Duodenal mucosa (tissue), 2 donors: ENCODE measurements around the gene WDPCP.
"Not testable (repeated sequence)": the region's sequence is repeated elsewhere in the genome, so short reads cannot be mapped to it uniquely, and the experiment has no call there.

ENCODE experiments used
- H3K27ac ChIP-seq: one replicate; pipeline ENCODE4 v1.7.0; 2013; ENCODE audit warnings: low read depth, low read length
- H3K27me3 ChIP-seq, 2 donors: one replicate each; pipeline ENCODE4 v1.7.0; 2013; ENCODE audit warnings: low read length in 2 of 2, control low read depth in 1 of 2; ENCODE audit not compliant: insufficient read depth in 2 of 2, control insufficient read depth in 1 of 2
- H3K36me3 ChIP-seq, 2 donors: one replicate each; pipeline ENCODE4 v1.7.0; 2013; ENCODE audit warnings: low read length in 2 of 2, control low read depth in 1 of 2; ENCODE audit not compliant: insufficient read depth in 2 of 2, control insufficient read depth in 1 of 2
- H3K4me1 ChIP-seq, 2 donors: one replicate each; pipeline ENCODE4 v1.7.0; 2013; ENCODE audit warnings: low read length in 2 of 2, control low read depth in 1 of 2; ENCODE audit not compliant: insufficient read depth in 2 of 2, control insufficient read depth in 1 of 2
- H3K4me3 ChIP-seq, 2 donors: one replicate each; pipeline ENCODE4 v1.7.0; 2013; ENCODE audit warnings: low read length in 2 of 2, low read depth in 1 of 2
- H3K9ac ChIP-seq, 2 donors: one replicate each; pipeline ENCODE4 v1.7.0; 2013; ENCODE audit warnings: low read length in 2 of 2, low read depth in 1 of 2
- H3K9me3 ChIP-seq, 2 donors: one replicate each; pipeline ENCODE4 v1.7.0; 2013; ENCODE audit warnings: low read length in 2 of 2, control low read depth in 1 of 2; ENCODE audit not compliant: control insufficient read depth in 1 of 2

Gene WDPCP

GRCh38 chr2:63101954-63102353 lies 486.3 kb downstream of the WDPCP start:
- no peak overlapping the region for H3K27ac ChIP-seq
- H3K27me3 ChIP-seq, result no peaks in the 10 kb centered on the region
- no peak overlapping the region for H3K9ac ChIP-seq
- peaks cover 6% of the 10 kb centered on the region in 2 donors for H3K9me3 ChIP-seq
- H3K4me1 ChIP-seq, result no peaks in the 10 kb centered on the region
- no peak overlapping the region for H3K4me3 ChIP-seq
- no peaks in the 10 kb centered on the region for H3K36me3 ChIP-seq

GRCh38 chr2:63099032-63099431 lies 489.2 kb downstream of the WDPCP start:
- H3K27ac ChIP-seq, result no peak overlapping the region
- H3K27me3 ChIP-seq, result no peaks in the 10 kb centered on the region
- no peaks in the 10 kb centered on the region for H3K36me3 ChIP-seq
- H3K4me1 ChIP-seq, result no peaks in the 10 kb centered on the region
- no peaks in the 10 kb centered on the region for H3K9me3 ChIP-seq
- H3K9ac ChIP-seq, result no peak overlapping the region
- no peak overlapping the region for H3K4me3 ChIP-seq

GRCh38 chr2:63096491-63096890 lies 491.8 kb downstream of the WDPCP start:
- Histone ChIP-seq H3K4me1 (no peaks in the 10 kb centered on the region), H3K27ac (no peak overlapping the region), H3K27me3 (no peaks in the 10 kb centered on the region), H3K36me3 (no peaks in the 10 kb centered on the region), H3K4me3 (no peak overlapping the region), H3K9ac (no peak overlapping the region), H3K9me3 (no peaks in the 10 kb centered on the region)

GRCh38 chr2:63093502-63093901 lies 494.8 kb downstream of the WDPCP start:
- H3K4me1 ChIP-seq, result no peaks in the 10 kb centered on the region
- H3K9ac ChIP-seq, result no peak overlapping the region
- H3K9me3 ChIP-seq, result no peaks in the 10 kb centered on the region
- no peaks in the 10 kb centered on the region for H3K36me3 ChIP-seq
- H3K4me3 ChIP-seq, result no peak overlapping the region
- no peaks in the 10 kb centered on the region for H3K27me3 ChIP-seq
- H3K27ac ChIP-seq, result no peak overlapping the region

- H3K4me1 ChIP-seq, result no peaks in the 10 kb centered on the region
- H3K36me3 ChIP-seq, result no peaks in the 10 kb centered on the region
- H3K27ac ChIP-seq, result no peak overlapping the region
- H3K9ac ChIP-seq, result no peak overlapping the region
- no peak overlapping the region for H3K4me3 ChIP-seq
- H3K9me3 ChIP-seq, result no peaks in the 10 kb centered on the region
- H3K27me3 ChIP-seq, result no peaks in the 10 kb centered on the region
Observed at GRCh38 chr2:63092857-63093256, 495.4 kb downstream of the WDPCP start.

- Histone ChIP-seq H3K4me3 (no peak overlapping the region), H3K36me3 (no peaks in the 10 kb centered on the region), H3K9me3 (no peaks in the 10 kb centered on the region), H3K27ac (no peak overlapping the region), H3K4me1 (no peaks in the 10 kb centered on the region), H3K9ac (no peak overlapping the region), H3K27me3 (no peaks in the 10 kb centered on the region)
Observed at GRCh38 chr2:63092401-63092800, 495.9 kb downstream of the WDPCP start.

GRCh38 chr2:63086687-63087086 lies 501.6 kb downstream of the WDPCP start:
- no peak overlapping the region for H3K9ac ChIP-seq

GRCh38 chr2:63081404-63081803 lies 506.9 kb downstream of the WDPCP start:
- Histone ChIP-seq H3K4me3 (no peak overlapping the region), H3K4me1 (peaks cover 0 to 9% of the 10 kb centered on the region in 2 donors), H3K27ac (no peak overlapping the region), H3K9me3 (no peaks in the 10 kb centered on the region), H3K36me3 (no peaks in the 10 kb centered on the region), H3K27me3 (peaks cover 0 to 2% of the 10 kb centered on the region in 2 donors), H3K9ac (no peak overlapping the region)

More at GRCh38 chr2:63086687-63087086, 501.6 kb downstream of the WDPCP start:
- Histone ChIP-seq H3K27me3 (peaks cover 0 to 5% of the 10 kb centered on the region in 2 donors), H3K4me3 (no peak overlapping the region), H3K4me1 (no peaks in the 10 kb centered on the region), H3K27ac (no peak overlapping the region), H3K36me3 (no peaks in the 10 kb centered on the region), H3K9me3 (no peaks in the 10 kb centered on the region)

GRCh38 chr2:63078852-63079606 lies 509.2 kb downstream of the WDPCP start:
- no peaks in the 10 kb centered on the region for H3K27me3 ChIP-seq

GRCh38 chr2:63074399-63074798 lies 513.9 kb downstream of the WDPCP start:
- not testable (repeated sequence) for H3K4me3 ChIP-seq, H3K36me3 ChIP-seq, H3K9me3 ChIP-seq, H3K27me3 ChIP-seq, H3K4me1 ChIP-seq, H3K9ac ChIP-seq, H3K27ac ChIP-seq

More at GRCh38 chr2:63078852-63079606, 509.2 kb downstream of the WDPCP start:
- no peak overlapping the region for H3K27ac ChIP-seq
- H3K9me3 ChIP-seq, result no peaks in the 10 kb centered on the region
- H3K4me1 ChIP-seq, result peaks cover 0 to 9% of the 10 kb centered on the region in 2 donors
- no peak overlapping the region for H3K9ac ChIP-seq
- no peaks in the 10 kb centered on the region for H3K36me3 ChIP-seq
- no peak overlapping the region for H3K4me3 ChIP-seq
